GM19438 (cell line): ENCODE measurements around the gene LRRN2.
"Not testable (repeated sequence)": the region's sequence is repeated elsewhere in the genome, so short reads cannot be mapped to it uniquely, and the experiment has no call there.

Experiments
- ATAC-seq: cut with Tn5 transposase; IDR thresholded peaks from one replicate; pipeline ENCODE4 v1.9.1; 2021; ENCODE audit warnings: low read depth; ENCODE audit not compliant: unreplicated experiment

The LRRN2 gene

GRCh38 chr1:204634260-204634910, 51.2 kb downstream of the LRRN2 start:
- ATAC-seq = no peak

GRCh38 chr1:204633665-204634064, 51.9 kb downstream of the LRRN2 start:
- no peak for ATAC-seq

- no peak for ATAC-seq
These were observed 55.2 kb downstream of the LRRN2 start for GRCh38 chr1:204630132-204630905.

- ATAC-seq = not testable (repeated sequence)
These were observed 56.1 kb downstream of the LRRN2 start for GRCh38 chr1:204629459-204629858.

GRCh38 chr1:204628868-204629267, 56.7 kb downstream of the LRRN2 start:
- ATAC-seq = no peak

GRCh38 chr1:204627436-204627835, 58.1 kb downstream of the LRRN2 start:
- ATAC-seq = no peak

- ATAC-seq = no peak
These were observed 59.2 kb downstream of the LRRN2 start for GRCh38 chr1:204626381-204626780.

- ATAC-seq = no peak
These were observed 60.8 kb downstream of the LRRN2 start for GRCh38 chr1:204624631-204625216.

- no peak for ATAC-seq
These were observed 61.6 kb downstream of the LRRN2 start for GRCh38 chr1:204623894-204624361.

- no peak for ATAC-seq
These were observed 62.1 kb downstream of the LRRN2 start for GRCh38 chr1:204623365-204623893.

GRCh38 chr1:204621996-204622395, 63.5 kb downstream of the LRRN2 start:
- no peak for ATAC-seq

- no peak for ATAC-seq
These were observed 64.1 kb downstream of the LRRN2 start for GRCh38 chr1:204621396-204621795.

- ATAC-seq = no peak
These were observed 65.8 kb downstream of the LRRN2 start for GRCh38 chr1:204619721-204620120.

- no peak for ATAC-seq
These were observed 67.3 kb downstream of the LRRN2 start for GRCh38 chr1:204618148-204618760.

GRCh38 chr1:204617256-204618147, 68.0 kb downstream of the LRRN2 start:
- no peak for ATAC-seq

- ATAC-seq = no peak
These were observed 68.9 kb downstream of the LRRN2 start for GRCh38 chr1:204616641-204617040.

- ATAC-seq = no peak
These were observed 69.7 kb downstream of the LRRN2 start for GRCh38 chr1:204615881-204616280.

- no peak for ATAC-seq
These were observed 71.9 kb downstream of the LRRN2 start for GRCh38 chr1:204613636-204614035.

- ATAC-seq = no peak
These were observed 73.2 kb downstream of the LRRN2 start for GRCh38 chr1:204612326-204612725.

GRCh38 chr1:204611036-204611435, 74.5 kb downstream of the LRRN2 start:
- ATAC-seq = no peak
